Cerebellar nuclear complex (tissue), 1 donor: Measurements from ENCODE around the gene TSKU.
"Not testable (repeated sequence)": the region's sequence is repeated elsewhere in the genome, so short reads cannot be mapped to it uniquely, and the experiment has no call there.

Source experiments
- DNase-seq, 2 experiments: peaks; one replicate each; lab custom pipeline; 2025; lab: John Stamatoyannopoulos, UW

Gene TSKU

DNA sequence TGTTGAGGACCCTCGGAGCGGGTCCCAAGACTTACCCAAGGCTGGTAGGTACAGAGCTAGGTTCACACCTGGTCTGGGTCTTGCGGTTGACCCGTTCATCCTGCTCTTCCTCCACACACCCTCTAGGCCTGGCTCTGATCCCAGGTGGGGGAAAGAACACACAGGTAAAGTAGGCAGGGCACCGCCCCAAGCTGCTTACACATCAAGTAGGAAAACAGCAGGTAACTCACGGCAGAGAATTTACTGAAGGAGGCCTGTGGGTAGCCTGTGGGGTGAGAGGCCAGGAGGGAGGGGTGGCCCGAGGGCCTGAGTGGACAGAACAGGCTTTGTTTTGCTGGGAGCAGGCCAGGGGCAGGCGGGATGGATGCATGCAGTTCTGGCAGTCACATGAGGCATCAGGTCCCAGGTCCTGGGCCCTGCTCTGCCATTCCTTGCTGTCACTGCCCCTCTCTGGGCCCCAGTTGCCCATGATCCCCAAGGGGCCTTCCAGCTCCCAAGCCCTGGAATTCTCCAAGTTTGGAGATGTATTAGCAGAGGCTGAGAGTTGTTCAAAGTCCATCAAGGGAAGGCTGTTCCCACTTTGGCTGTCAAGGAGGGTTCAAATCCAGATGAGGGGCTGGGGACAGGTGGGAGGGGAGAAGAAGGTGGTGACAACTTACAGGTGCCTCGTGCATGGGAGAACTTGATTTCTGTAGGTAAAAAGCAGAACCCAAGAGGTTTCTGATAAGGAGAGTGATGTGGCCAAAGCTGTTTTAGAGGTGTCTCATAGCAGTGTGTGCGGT, 5.7 kb downstream of the TSKU start:
- DNase-seq, result no peak

- no peak for DNase-seq
Measured at GRCh38 chr11:76789443-76789719, 6.2 kb downstream of the TSKU start.

- no peak for DNase-seq
Measured at GRCh38 chr11:76790251-76790650, 7.1 kb downstream of the TSKU start.

DNA sequence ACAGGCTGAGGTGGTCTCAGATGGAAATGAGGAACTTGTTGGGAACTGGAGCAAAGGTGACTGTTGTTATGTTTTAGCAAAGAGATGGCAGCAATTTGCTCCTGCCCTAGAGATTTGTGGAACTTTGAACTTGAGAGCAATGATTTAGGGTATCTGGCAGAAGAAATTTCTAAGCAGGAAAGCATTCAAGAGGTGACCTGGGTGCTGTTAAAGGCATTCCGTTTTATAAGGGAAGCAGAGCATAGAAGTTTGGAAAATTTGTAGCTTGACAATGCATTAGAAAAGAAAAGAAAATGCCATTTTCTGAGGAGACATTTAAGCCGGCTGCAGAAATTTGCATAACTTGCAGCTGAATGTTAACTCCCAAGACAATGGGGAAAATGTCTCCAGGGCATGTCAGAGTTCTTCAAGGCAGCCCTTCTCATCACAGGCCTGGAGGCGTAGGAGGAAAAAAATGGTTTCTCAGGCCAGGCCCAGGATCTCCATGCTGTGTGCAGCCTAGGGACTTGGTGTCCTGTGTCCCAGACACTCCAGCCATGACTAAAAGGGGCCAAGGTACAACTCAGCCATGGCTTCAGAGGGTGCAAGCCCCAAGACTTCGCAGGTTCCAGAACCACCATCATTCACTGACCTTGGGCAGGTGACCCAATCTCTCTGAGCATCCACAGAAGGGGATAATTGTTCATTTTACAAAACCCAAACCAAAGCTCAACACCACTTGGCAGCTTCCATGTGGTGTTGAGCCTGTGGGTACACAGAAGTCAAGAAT, 8.0 kb downstream of the TSKU start:
- not testable (repeated sequence) for DNase-seq

DNA sequence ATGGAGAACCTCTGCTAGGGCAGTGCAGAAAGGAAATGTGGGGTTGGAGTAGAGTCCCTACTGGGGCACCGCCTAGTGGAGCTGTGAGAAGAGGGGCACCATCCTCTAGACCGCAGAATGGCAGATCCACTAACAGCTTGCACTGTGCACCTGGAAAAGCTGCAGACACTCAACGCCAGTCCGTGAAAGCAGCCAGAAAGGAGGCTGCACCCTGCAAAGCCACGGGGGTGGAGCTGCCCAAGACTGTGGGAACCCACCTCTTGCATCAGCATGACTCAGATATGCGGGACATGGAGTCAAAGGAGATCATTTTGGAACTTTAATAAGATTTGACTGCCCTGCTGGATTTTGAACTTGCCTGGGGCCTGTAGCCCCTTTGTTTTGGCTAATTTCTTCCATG, 8.7 kb downstream of the TSKU start:
- DNase-seq, result no peak

GRCh38 chr11:76792505-76793264, 9.5 kb downstream of the TSKU start:
- DNase-seq, result no peak

DNA sequence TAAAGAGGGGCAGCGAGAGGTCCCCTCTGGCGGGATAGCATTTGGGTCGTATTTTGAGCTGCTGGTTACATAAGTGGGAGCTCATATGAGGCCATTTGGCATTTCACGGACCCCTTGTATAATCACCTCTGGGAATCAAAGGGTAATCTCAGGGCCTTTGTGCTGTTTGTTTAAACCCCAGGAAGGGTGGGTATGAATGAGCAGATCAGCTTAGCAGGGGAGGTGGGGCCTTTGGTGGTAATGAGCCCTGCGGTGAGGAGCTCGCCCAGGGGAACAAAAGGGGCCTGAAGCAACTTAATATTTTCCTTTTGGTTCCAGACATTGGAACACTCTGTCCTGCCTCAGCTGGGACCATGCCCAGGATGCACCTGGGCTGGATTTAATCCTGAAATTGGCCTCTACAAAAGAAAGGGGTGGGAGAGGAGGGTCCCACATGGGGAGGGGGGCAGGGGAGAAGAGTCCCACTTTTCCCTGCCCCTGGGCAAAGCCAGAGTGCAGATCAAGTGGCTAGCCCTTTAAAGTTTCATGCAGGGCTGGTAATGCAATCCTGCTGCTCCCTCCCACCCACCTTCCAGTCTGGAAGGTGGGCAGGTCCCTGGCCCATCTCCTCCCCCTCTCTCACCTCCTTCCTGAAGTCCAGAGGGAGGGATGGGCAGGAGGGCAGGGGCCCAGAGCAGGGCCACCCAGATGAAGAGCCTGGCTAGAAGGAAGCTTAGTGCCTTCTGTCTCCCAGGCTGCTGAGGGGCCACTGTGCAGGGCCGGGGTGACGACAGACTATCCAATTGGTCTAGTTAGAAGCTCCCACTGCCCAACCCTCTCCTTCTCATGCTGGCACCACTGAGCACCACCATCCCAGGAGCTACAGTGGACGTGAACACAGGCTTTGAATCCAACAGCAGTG, 10.5 kb downstream of the TSKU start:
- no peak for DNase-seq

- no peak for DNase-seq
Measured at GRCh38 chr11:76794371-76795289, 11.5 kb downstream of the TSKU start.

DNA sequence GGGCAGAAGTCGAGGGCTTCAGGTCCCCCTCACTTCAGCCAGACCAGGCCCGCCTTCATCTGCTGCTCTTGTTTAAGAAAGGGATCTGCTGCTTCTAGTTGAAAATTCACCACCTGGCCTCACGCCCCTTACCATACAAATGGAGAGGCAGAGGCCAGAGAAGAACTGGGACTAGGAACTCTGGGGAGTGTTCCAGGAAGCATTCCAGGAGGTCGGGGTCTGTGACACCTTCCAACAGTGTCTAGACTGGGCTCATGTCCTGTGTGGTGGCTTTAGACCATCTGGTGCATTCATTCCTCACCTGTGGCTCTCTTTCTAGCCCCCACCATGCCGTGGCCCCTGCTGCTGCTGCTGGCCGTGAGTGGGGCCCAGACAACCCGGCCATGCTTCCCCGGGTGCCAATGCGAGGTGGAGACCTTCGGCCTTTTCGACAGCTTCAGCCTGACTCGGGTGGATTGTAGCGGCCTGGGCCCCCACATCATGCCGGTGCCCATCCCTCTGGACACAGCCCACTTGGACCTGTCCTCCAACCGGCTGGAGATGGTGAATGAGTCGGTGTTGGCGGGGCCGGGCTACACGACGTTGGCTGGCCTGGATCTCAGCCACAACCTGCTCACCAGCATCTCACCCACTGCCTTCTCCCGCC, 12.3 kb downstream of the TSKU start:
- DNase-seq, result no peak

- DNase-seq, result no peak
Measured at GRCh38 chr11:76795936-76796441, 12.8 kb downstream of the TSKU start.

DNA sequence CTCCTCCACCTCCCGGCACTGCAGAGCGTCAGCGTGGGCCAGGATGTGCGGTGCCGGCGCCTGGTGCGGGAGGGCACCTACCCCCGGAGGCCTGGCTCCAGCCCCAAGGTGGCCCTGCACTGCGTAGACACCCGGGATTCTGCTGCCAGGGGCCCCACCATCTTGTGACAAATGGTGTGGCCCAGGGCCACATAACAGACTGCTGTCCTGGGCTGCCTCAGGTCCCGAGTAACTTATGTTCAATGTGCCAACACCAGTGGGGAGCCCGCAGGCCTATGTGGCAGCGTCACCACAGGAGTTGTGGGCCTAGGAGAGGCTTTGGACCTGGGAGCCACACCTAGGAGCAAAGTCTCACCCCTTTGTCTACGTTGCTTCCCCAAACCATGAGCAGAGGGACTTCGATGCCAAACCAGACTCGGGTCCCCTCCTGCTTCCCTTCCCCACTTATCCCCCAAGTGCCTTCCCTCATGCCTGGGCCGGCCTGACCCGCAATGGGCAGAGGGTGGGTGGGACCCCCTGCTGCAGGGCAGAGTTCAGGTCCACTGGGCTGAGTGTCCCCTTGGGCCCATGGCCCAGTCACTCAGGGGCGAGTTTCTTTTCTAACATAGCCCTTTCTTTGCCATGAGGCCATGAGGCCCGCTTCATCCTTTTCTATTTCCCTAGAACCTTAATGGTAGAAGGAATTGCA, 13.5 kb downstream of the TSKU start:
- DNase-seq, result no peak

GRCh38 chr11:76797341-76798201, 14.4 kb downstream of the TSKU start:
- DNase-seq, result no peak

- DNase-seq, result no peak
Measured at GRCh38 chr11:76798202-76798581, 15.0 kb downstream of the TSKU start.

- DNase-seq, result no peak
Measured at GRCh38 chr11:76798671-76799065, 15.5 kb downstream of the TSKU start.

- peak in 1 of 2 experiments; percentile 8 for DNase-seq
Measured at GRCh38 chr11:76799066-76799804, 16.1 kb downstream of the TSKU start.

- DNase-seq, result no peak
Measured at GRCh38 chr11:76800466-76801200, 17.5 kb downstream of the TSKU start.

DNA sequence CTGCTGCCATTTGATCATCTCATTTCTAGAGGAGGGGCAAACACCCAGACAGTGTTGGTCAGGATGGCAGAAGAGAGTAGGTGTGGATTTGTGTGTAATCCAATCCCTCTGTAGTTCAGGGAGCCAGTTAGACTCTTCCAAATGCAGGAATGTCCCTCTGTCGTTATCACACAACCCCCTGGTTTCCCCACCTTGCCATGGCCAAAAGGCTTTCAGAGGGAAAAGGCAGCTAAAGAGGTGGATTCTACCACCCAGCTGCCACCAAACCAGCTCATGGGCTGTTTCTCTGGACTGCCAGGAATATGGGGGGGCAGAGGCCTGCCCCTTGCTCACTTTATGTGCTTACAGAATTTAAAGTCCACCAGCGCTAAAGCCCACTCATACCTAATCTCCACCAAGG, 18.1 kb downstream of the TSKU start:
- DNase-seq, result no peak
